Osteocyte (in vitro differentiated cells): ENCODE measurements around the gene ANO4. TPM values are rescaled to one million over a fixed set of nuclear protein-coding genes. Genes with fewer than 3 reads are reported as not detected.
A peak's percentile ranks its signal among the peaks of the same experiment; 100 is the strongest.
"Not testable (repeated sequence)": the region's sequence is repeated elsewhere in the genome, so short reads cannot be mapped to it uniquely, and the experiment has no call there.

Experiments
- DNase-seq: peaks from one replicate; pipeline ENCODE4 v3.0.0; 2021; ENCODE audit warnings: mixed read lengths; ENCODE audit not compliant: unreplicated experiment; ENCODE audit errors: extremely low spot score
- H3K27ac Mint-ChIP-seq: one replicate; pipeline ENCODE4 v1.8.0; 2021; ENCODE audit warnings: mild to moderate bottlenecking, mixed read lengths; ENCODE audit not compliant: unreplicated experiment
- H3K27me3 Mint-ChIP-seq: one replicate; pipeline ENCODE4 v1.8.0; 2021; ENCODE audit warnings: mixed read lengths; ENCODE audit not compliant: unreplicated experiment
- H3K36me3 Mint-ChIP-seq: one replicate; pipeline ENCODE4 v1.8.0; 2021; ENCODE audit warnings: mixed read lengths; ENCODE audit not compliant: unreplicated experiment
- H3K4me1 Mint-ChIP-seq: one replicate; pipeline ENCODE4 v1.8.0; 2021; ENCODE audit warnings: mixed read lengths; ENCODE audit not compliant: unreplicated experiment
- H3K4me3 Mint-ChIP-seq: one replicate; pipeline ENCODE4 v1.8.0; 2021; ENCODE audit warnings: mild to moderate bottlenecking, moderate library complexity, mixed read lengths; ENCODE audit not compliant: unreplicated experiment
- H3K9me3 Mint-ChIP-seq: one replicate; pipeline ENCODE4 v1.8.0; 2021; ENCODE audit warnings: mixed read lengths; ENCODE audit not compliant: unreplicated experiment
- total RNA-seq: library from RNA; stranded (reverse); gene quantifications from 2 replicates; pipeline ENCODE4 v1.2.1, GENCODE V29; 2021
- TF ChIP-seq, protein P1 (sequence below): fragments of 200-600 bp; sonication (generic); IDR thresholded peaks from 2 replicates; pipeline ENCODE4 v1.5.0; 2021; ENCODE audit warnings: antibody characterized with exemption, mild to moderate bottlenecking, moderate library complexity

ANO4 gene
- total RNA-seq, 1 donor from 2014 or later, result 0.48 TPM

DNA sequence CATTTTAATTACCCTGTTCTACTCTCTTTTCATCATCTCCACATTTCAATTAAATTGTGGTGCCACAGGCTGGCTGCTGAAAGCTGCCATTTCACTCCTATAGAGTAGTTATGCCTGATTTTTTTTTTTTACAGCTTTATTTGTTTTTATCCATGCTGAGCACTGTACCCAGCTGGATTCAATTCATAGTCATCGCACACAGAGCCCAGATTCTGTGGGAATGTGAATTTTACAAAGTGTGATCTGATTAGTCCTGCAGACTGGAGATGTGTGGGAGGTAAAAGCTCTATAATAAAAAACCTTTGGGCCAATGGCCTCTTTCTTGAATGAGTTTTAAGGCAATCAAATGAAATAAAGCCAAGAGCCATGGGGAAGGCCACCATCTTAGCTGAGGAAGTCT lies 190.2 kb downstream of the ANO4 start:
- Mint-ChIP-seq H3K9me3 (peaks cover 3% of the 10 kb centered on the region), H3K27me3 (no peaks in the 10 kb centered on the region), H3K27ac (no peak overlapping the region), H3K36me3 (no peaks in the 10 kb centered on the region), H3K4me3 (no peak overlapping the region), H3K4me1 (peaks cover 12% of the 10 kb centered on the region)
- TF ChIP-seq, protein P1, sequence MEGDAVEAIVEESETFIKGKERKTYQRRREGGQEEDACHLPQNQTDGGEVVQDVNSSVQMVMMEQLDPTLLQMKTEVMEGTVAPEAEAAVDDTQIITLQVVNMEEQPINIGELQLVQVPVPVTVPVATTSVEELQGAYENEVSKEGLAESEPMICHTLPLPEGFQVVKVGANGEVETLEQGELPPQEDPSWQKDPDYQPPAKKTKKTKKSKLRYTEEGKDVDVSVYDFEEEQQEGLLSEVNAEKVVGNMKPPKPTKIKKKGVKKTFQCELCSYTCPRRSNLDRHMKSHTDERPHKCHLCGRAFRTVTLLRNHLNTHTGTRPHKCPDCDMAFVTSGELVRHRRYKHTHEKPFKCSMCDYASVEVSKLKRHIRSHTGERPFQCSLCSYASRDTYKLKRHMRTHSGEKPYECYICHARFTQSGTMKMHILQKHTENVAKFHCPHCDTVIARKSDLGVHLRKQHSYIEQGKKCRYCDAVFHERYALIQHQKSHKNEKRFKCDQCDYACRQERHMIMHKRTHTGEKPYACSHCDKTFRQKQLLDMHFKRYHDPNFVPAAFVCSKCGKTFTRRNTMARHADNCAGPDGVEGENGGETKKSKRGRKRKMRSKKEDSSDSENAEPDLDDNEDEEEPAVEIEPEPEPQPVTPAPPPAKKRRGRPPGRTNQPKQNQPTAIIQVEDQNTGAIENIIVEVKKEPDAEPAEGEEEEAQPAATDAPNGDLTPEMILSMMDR, result no peak
- DNase-seq, result no peak

- H3K4me3 Mint-ChIP-seq, result no peak overlapping the region
- no peak for DNase-seq
- TF ChIP-seq, protein P1, result no peak
- H3K4me1 Mint-ChIP-seq, result peaks cover 12% of the 10 kb centered on the region
- H3K36me3 Mint-ChIP-seq, result no peaks in the 10 kb centered on the region
- peaks cover 5% of the 10 kb centered on the region for H3K9me3 Mint-ChIP-seq
- no peaks in the 10 kb centered on the region for H3K27me3 Mint-ChIP-seq
- no peak overlapping the region for H3K27ac Mint-ChIP-seq
These were observed 192.3 kb downstream of the ANO4 start for GRCh38 chr12:100986595-100987547.

- Mint-ChIP-seq H3K36me3 (no peaks in the 10 kb centered on the region), H3K27me3 (no peaks in the 10 kb centered on the region), H3K27ac (no peak overlapping the region), H3K9me3 (peaks cover 5% of the 10 kb centered on the region), H3K4me1 (peaks cover 12% of the 10 kb centered on the region), H3K4me3 (no peak overlapping the region)
- no peak for DNase-seq
- TF ChIP-seq, protein P1, result peak; percentile 15
These were observed 193.3 kb downstream of the ANO4 start for GRCh38 chr12:100987552-100988521.

DNA sequence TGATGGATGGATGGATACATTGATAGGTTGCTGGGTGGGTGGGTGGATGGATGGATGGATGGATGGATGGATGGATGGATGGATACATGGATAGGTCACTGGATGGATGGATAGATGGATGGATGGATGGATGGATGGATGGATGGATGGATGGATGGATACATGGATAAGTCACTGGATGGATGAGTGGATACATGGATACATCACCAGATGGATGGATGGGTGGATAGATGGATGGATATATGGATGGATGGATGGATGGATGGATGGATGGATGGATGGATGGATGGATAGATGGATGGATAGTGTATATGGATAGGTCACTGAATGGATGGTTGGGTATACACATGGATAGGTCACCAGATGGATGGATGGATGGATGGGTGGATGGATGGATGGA lies 194.9 kb downstream of the ANO4 start:
- not testable (repeated sequence) for DNase-seq, H3K9me3 Mint-ChIP-seq, H3K27ac Mint-ChIP-seq, H3K36me3 Mint-ChIP-seq, H3K4me3 Mint-ChIP-seq, H3K27me3 Mint-ChIP-seq
- peaks cover 12% of the 10 kb centered on the region for H3K4me1 Mint-ChIP-seq

DNA sequence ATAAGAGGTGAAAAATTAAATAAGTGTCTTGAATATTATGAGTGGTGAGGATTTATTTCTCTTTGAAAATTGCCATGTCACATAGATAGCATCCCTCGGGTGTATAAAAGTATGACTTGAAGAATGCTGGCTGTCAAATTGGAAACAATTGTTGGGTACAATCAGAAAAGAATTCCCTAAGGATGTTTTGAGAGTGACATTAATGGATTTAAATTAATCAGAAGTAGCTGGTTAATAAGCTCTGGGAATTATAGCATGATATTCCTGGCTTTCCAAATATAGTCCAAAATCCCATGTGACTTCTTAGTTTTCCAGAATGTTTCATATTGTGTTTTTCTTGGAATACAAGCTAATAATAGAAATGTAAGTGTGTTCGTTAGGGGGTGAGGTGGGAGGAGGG lies 196.5 kb downstream of the ANO4 start:
- Mint-ChIP-seq H3K4me1 (peaks cover 12% of the 10 kb centered on the region), H3K36me3 (no peaks in the 10 kb centered on the region), H3K27me3 (no peaks in the 10 kb centered on the region), H3K4me3 (no peak overlapping the region), H3K9me3 (peaks cover 5% of the 10 kb centered on the region), H3K27ac (no peak overlapping the region)
- DNase-seq, result no peak
- TF ChIP-seq, protein P1, result no peak
